Activated naive CD4-positive, alpha-beta T cell treated with anti-CD3 and anti-CD28 coated beads, Interleukin-2, amount 10 ng/mL, durations not matched to agents 7 days and 5 days (primary cell): ENCODE data around the gene TEX44.

ENCODE experiments used
- CTCF ChIA-PET: fragments of 350-600 bp; sonication (Branson Sonifier 250); formaldehyde crosslinking; loops from one replicate; lab custom pipeline; 2021; ENCODE audit warnings: antibody characterized with exemption; lab: Charles Lee
- DNase-seq: peaks from one replicate; pipeline ENCODE4 v3.0.0-alpha.2; 2020
- H3K27ac Mint-ChIP-seq: one replicate; pipeline ENCODE4 v1.8.0; 2021; ENCODE audit warnings: mild to moderate bottlenecking, moderate library complexity, mixed read lengths
- H3K27me3 Mint-ChIP-seq: one replicate; pipeline ENCODE4 v1.8.0; 2021; ENCODE audit warnings: mild to moderate bottlenecking, mixed read lengths
- H3K36me3 Mint-ChIP-seq: one replicate; pipeline ENCODE4 v1.8.0; 2021; ENCODE audit warnings: mixed read lengths
- H3K4me1 Mint-ChIP-seq: one replicate; pipeline ENCODE4 v1.8.0; 2021; ENCODE audit warnings: mixed read lengths
- H3K4me3 Mint-ChIP-seq: one replicate; pipeline ENCODE4 v1.8.0; 2021; ENCODE audit warnings: mild to moderate bottlenecking, moderate library complexity, mixed read lengths
- H3K9me3 Mint-ChIP-seq: one replicate; pipeline ENCODE4 v1.8.0; 2021; ENCODE audit warnings: mixed read lengths

Gene TEX44

GRCh38 chr2:231616296-231616695 lies 23.6 kb downstream of the TEX44 start:
- Mint-ChIP-seq H3K27me3 (peaks cover 13% of the 10 kb centered on the region), H3K36me3 (no peaks in the 10 kb centered on the region), H3K27ac (no peak overlapping the region), H3K4me3 (no peak overlapping the region), H3K9me3 (no peaks in the 10 kb centered on the region), H3K4me1 (peaks cover 70% of the 10 kb centered on the region)
- no peak for DNase-seq
- CTCF ChIA-PET = interaction anchor here (2.5 to 9.2 kb wide), 3 partner anchors 58 to 98 kb away, joined by 11 to 267 read pairs (median 213); no protein-coding TSS in a partner anchor

- H3K36me3 Mint-ChIP-seq = no peaks in the 10 kb centered on the region
- H3K27me3 Mint-ChIP-seq = peaks cover 13% of the 10 kb centered on the region
- peaks cover 68% of the 10 kb centered on the region for H3K4me1 Mint-ChIP-seq
- CTCF ChIA-PET = interaction anchor here (0.7 to 2.5 kb wide), 5 partner anchors 25 to 180 kb away, joined by 3 to 11 read pairs (median 3); no protein-coding TSS in a partner anchor
- no peak overlapping the region for H3K4me3 Mint-ChIP-seq
- no peak for DNase-seq
- H3K27ac Mint-ChIP-seq = no peak overlapping the region
- H3K9me3 Mint-ChIP-seq = no peaks in the 10 kb centered on the region
These were observed 24.6 kb downstream of the TEX44 start for GRCh38 chr2:231617059-231617926.

DNA sequence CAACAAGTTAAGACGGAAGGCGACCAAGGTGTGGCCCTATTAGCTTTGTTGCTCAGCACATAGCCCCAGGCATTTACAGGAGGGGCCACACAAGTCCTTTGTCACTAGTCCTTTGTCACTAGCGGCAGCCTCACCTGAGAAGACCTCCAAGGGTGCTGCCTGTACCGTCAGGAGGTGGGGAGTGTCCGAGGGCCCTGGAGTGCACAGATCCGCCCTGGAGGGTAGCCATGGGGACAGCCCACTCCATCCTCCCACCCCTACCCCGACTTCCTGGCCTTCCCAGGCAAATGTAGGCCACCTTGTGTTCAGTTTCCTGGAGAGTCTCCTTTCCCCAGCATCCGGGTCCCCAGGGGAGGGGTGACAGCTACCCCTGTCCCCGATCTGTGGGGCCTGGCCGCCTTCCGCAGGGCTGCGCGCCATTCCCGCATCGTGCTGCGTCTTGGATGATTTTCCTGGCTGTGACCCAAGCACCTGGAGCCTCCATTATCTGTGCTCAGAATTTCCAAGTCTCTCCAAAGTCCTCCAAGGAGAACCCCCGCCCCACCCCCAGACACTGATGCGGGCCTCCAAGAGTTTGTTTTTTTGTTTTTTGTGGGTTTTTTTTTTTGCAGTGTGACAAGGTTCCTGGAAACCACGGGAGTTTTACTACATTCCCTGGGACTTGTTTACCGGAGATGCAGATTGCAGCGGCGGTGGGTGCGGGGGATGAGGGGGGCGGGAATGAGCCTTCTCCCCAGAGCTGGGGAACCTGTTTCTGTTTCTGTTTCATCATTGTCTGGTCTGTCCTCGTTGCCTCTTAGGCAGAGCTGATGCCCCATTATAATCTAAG lies 28.6 kb downstream of the TEX44 start:
- Mint-ChIP-seq H3K27me3 (peaks cover 12% of the 10 kb centered on the region), H3K4me1 (peaks cover 51% of the 10 kb centered on the region), H3K36me3 (no peaks in the 10 kb centered on the region), H3K4me3 (no peak overlapping the region), H3K9me3 (no peaks in the 10 kb centered on the region), H3K27ac (peak overlapping the region; percentile 80)
- DNase-seq = peak; percentile 44
- CTCF ChIA-PET = interaction anchor here (0.7 to 1.7 kb wide), 6 partner anchors 8 to 351 kb away, joined by 3 to 5 read pairs (median 4); no protein-coding TSS in a partner anchor

- Mint-ChIP-seq H3K9me3 (no peaks in the 10 kb centered on the region), H3K4me1 (peaks cover 50% of the 10 kb centered on the region), H3K4me3 (no peak overlapping the region), H3K36me3 (peaks cover 1% of the 10 kb centered on the region), H3K27me3 (peaks cover 12% of the 10 kb centered on the region), H3K27ac (no peak overlapping the region)
- no peak for DNase-seq
- CTCF ChIA-PET = interaction anchor here (0.6 to 1.7 kb wide), 5 partner anchors 10 to 92 kb away, joined by 3 to 4 read pairs (median 3); no protein-coding TSS in a partner anchor
These were observed 30.3 kb downstream of the TEX44 start for GRCh38 chr2:231622963-231623362.

GRCh38 chr2:231626449-231626848 lies 33.8 kb downstream of the TEX44 start:
- Mint-ChIP-seq H3K9me3 (no peaks in the 10 kb centered on the region), H3K27ac (no peak overlapping the region), H3K4me3 (no peak overlapping the region), H3K36me3 (peaks cover 2% of the 10 kb centered on the region), H3K27me3 (peaks cover 20% of the 10 kb centered on the region), H3K4me1 (peaks cover 41% of the 10 kb centered on the region)
- DNase-seq = no peak
- CTCF ChIA-PET = interaction anchor here (0.9 to 2.7 kb wide), 7 partner anchors 8 to 88 kb away, joined by 3 to 19 read pairs (median 3); no protein-coding TSS in a partner anchor

DNA sequence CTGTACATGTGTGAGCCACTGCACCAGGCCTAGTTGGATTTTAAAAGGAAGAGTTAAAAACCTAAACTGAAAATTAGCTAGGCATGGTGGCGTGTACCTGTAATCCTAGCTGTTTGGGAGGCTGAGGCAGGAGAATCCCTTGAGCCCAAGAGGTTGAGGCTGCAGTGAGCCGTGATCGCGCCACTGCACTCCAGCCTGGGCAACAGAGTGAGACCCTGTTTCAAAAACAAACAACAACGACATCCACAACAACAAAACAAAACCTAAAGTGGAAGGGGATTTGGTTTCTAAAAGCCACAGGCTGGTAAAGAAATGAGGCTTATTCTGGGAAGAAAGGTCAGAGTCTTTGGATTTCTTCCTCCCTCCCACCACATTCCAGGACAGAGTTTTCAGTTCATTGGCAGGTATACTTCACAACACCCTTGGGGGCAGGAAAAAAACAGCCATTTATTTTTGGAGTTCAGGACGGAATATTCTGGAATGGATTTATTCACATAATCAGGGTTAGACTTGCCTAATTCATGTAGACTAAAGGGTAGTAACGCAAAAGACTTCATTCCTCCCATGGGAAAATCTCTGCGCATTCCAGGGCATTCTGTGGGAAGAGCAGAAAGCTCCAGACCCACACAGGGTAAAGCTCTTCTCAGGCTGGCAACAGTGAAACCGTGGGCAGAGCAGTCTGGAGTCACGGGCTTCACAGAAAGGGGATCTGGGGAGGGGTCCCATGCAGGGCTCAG lies 34.9 kb downstream of the TEX44 start:
- peaks cover 2% of the 10 kb centered on the region for H3K36me3 Mint-ChIP-seq
- H3K27me3 Mint-ChIP-seq = peaks cover 26% of the 10 kb centered on the region
- H3K4me1 Mint-ChIP-seq = peaks cover 32% of the 10 kb centered on the region
- peak overlapping the region; percentile 58 for H3K4me3 Mint-ChIP-seq
- CTCF ChIA-PET = interaction anchor here (0.7 to 2.7 kb wide), 6 partner anchors 13 to 85 kb away, joined by 3 to 19 read pairs (median 4); no protein-coding TSS in a partner anchor
- peak overlapping the region; percentile 94 for H3K27ac Mint-ChIP-seq
- no peaks in the 10 kb centered on the region for H3K9me3 Mint-ChIP-seq
- DNase-seq = no peak

DNA sequence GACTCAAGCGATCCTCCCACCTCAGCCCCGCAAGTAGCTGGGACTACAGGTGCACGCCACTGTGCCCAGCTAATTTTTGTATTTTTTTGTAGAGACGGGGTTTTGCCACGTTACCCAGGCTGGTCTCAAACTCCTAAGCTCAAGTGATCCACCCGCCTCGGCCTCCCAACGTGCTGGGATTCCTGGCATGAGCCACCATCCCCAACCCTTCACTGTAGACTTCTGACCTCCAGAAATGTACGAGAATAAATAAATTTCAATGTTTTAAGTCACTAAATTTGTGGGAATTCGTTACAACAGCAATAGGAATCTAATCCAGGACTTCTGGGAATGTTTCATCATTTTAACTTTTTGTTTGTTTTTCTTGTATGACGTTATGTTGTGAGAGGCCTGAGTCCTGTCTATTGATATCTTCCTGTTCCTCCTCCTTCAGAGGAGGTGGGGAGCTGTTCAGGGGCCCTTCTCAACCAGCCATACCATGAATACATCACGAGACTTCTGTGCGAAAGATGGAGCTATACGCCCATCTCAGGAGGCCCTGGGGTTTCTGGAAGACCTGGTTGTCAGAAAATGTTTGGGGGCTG lies 40.0 kb downstream of the TEX44 start:
- no peaks in the 10 kb centered on the region for H3K9me3 Mint-ChIP-seq
- no peak overlapping the region for H3K27ac Mint-ChIP-seq
- peaks cover 2% of the 10 kb centered on the region for H3K36me3 Mint-ChIP-seq
- H3K27me3 Mint-ChIP-seq = peaks cover 21% of the 10 kb centered on the region
- peaks cover 18% of the 10 kb centered on the region for H3K4me1 Mint-ChIP-seq
- CTCF ChIA-PET = interaction anchor here (0.9 kb wide), 1 partner anchor 42 kb away, joined by 4 read pairs; no protein-coding TSS in a partner anchor
- H3K4me3 Mint-ChIP-seq = no peak overlapping the region
- no peak for DNase-seq

DNA sequence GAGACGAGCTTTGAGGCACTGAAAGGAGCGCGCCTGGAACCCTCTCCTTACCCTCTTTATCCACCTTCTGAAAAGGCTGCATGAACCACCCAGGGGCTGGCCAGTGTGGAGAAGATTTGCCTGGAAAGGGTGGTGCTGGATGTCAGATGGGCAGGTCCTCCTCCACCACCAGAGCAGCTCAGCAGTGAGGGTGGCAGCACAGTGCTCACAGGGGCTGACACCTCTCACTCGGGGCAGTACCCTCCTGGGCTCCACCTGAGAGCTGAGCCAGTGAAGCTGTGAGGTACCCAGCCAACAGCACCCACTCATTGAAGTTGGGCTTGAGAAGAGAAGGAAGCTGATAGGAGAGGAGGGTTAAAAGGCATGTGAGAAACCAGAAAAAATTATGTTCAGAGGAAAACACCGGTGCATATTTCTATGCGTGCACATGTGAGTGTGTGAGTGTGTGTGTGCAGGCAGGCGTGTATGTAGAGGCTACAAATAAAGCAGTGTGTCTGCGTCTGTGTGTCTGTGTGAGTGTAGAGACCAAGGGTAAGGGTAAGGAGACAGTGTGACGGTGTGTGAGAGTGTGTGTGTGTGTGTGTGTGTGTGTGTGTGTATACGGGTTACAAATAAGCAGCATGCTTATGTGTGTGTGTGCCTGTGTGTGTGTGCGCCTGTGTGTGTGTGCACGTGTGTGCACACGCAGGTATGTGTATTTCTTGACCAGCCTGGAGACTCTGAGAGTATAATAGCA lies 40.7 kb downstream of the TEX44 start:
- Mint-ChIP-seq H3K4me3 (no peak overlapping the region), H3K4me1 (peaks cover 11% of the 10 kb centered on the region), H3K36me3 (no peaks in the 10 kb centered on the region), H3K9me3 (no peaks in the 10 kb centered on the region), H3K27me3 (peaks cover 26% of the 10 kb centered on the region), H3K27ac (peak overlapping the region; percentile 46)
- DNase-seq = no peak
- CTCF ChIA-PET = interaction anchor here (0.9 kb wide), 1 partner anchor 42 kb away, joined by 4 read pairs; no protein-coding TSS in a partner anchor

GRCh38 chr2:231634412-231634811 lies 41.7 kb downstream of the TEX44 start:
- H3K27me3 Mint-ChIP-seq = peaks cover 27% of the 10 kb centered on the region
- H3K4me1 Mint-ChIP-seq = peaks cover 6% of the 10 kb centered on the region
- DNase-seq = no peak
- H3K9me3 Mint-ChIP-seq = no peaks in the 10 kb centered on the region
- no peak overlapping the region for H3K27ac Mint-ChIP-seq
- CTCF ChIA-PET = no interaction called here
- no peaks in the 10 kb centered on the region for H3K36me3 Mint-ChIP-seq
- no peak overlapping the region for H3K4me3 Mint-ChIP-seq

DNA sequence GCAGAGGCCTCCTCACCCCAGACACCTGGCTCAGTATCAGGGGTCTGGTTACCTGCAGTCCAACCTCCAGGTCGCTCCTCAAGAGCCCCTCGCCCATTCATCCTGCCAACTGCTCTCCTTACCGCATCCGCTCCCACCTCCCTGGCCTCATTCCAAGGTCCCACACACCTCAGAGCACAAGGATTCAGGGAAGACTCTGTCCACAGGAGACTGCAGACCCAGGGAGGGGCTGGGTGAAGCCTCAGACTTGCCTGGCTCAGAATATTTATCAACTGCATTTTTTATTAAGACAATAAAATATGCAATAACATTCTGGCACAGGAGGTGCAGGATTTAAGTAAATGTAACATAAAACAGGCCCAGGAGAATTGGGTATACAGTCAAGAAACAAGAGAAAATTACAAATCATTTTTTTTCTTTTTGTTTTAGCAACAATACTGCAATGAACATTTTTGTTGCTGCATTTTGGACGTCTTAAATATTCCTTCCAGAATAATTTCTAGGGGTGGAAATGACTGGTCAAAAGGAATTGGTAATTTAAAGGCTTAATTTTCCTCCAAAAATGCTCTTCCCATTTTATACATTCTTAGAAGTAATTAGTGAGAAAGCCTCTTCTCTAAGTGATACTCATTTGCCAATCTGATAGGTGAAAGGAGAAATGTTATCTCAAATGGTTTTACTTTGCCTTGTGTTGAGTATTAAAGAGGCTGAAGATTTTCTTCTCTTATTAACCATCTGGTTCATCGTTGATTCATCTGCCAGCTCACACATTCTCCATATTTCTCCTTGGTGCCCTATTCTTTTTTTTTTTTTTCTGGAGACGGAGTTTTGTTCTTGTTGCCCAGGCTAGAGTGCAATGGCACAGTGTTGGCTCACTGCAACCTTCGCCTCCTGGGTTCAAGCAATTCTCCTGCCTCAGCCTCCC lies 42.5 kb downstream of the TEX44 start:
- peaks cover 27% of the 10 kb centered on the region for H3K27me3 Mint-ChIP-seq
- H3K36me3 Mint-ChIP-seq = no peaks in the 10 kb centered on the region
- no peak for DNase-seq
- no peak overlapping the region for H3K27ac Mint-ChIP-seq
- H3K9me3 Mint-ChIP-seq = no peaks in the 10 kb centered on the region
- CTCF ChIA-PET = no interaction called here
- no peak overlapping the region for H3K4me3 Mint-ChIP-seq
- peaks cover 6% of the 10 kb centered on the region for H3K4me1 Mint-ChIP-seq

DNA sequence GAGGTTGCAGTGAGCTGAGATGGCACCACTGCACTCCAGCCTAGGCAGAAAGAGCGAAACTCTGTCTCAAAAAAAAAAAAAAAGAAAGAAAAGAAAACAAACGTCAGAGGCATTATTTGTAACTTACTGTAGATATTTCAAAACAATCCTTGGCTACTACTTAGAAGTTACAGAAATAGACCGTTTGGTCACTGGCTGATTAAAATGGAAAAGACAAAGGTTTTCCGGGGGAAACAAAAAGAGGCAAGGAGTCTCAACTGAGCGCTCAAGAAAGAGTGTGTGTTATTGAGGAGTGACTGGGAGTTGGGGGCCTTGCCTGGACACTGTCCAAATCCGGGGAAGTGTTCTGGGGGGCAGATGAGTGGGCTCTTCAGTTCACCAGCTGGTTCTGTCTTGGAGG lies 47.6 kb downstream of the TEX44 start:
- no peak overlapping the region for H3K4me3 Mint-ChIP-seq
- H3K36me3 Mint-ChIP-seq = no peaks in the 10 kb centered on the region
- H3K9me3 Mint-ChIP-seq = no peaks in the 10 kb centered on the region
- H3K4me1 Mint-ChIP-seq = peaks cover 29% of the 10 kb centered on the region
- DNase-seq = no peak
- peaks cover 12% of the 10 kb centered on the region for H3K27me3 Mint-ChIP-seq
- H3K27ac Mint-ChIP-seq = no peak overlapping the region
- CTCF ChIA-PET = interaction anchor here (1.1 kb wide), 1 partner anchor 28 kb away, joined by 4 read pairs; no protein-coding TSS in a partner anchor

DNA sequence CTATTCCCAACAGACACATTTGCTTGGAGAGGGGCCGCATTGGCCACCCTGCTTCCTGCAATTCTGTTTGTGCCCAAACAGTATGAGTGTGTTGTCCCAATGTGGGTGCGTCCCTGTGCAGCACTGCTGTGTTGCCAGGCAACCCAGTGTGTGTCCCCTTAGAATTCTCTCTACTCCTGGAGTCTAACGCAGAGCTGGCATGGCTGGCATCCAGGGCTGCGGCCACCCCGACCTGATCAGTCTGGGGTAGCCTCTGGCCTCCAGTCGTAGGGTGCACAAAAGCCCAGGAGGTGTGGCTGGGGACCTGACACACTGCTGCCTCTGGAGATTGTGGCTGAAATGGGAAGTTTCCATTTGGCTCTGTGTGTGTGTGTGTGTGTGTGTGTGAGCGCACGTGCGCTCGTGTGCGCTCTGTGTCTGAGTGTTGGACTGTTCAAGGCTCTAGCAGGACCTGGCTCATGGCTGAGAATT lies 48.0 kb downstream of the TEX44 start:
- no peak for DNase-seq
- Mint-ChIP-seq H3K9me3 (no peaks in the 10 kb centered on the region), H3K27ac (no peak overlapping the region), H3K4me1 (peaks cover 29% of the 10 kb centered on the region), H3K36me3 (no peaks in the 10 kb centered on the region), H3K4me3 (no peak overlapping the region), H3K27me3 (peaks cover 12% of the 10 kb centered on the region)
- CTCF ChIA-PET = interaction anchor here (1.0 to 1.1 kb wide), 2 partner anchors 13 to 29 kb away, joined by 4 read pairs; no protein-coding TSS in a partner anchor
